Upper lobe of right lung (tissue), 1 donor: ENCODE measurements around the gene TAS2R43. TPM values are rescaled to one million over a fixed set of nuclear protein-coding genes. Genes with fewer than 3 reads are reported as not detected.

Source experiments
- ATAC-seq: fragments of 200-7000 bp; cut with Tn5 transposase; one replicate; pipeline ENCODE4 v1.9.1; 2020; ENCODE audit warnings: mild to moderate bottlenecking, moderate library complexity
- DNase-seq: peaks from one replicate; pipeline ENCODE4 v3.0.0-alpha.2; 2020
- H3K27ac ChIP-seq: fragments of 200-600 bp; one replicate; pipeline ENCODE4 v1.8.0; 2022
- H3K27me3 ChIP-seq: fragments of 200-600 bp; one replicate; pipeline ENCODE4 v1.8.0; 2022; ENCODE audit warnings: mild to moderate bottlenecking
- H3K36me3 ChIP-seq: fragments of 200-600 bp; one replicate; pipeline ENCODE4 v1.8.0; 2022
- H3K4me1 ChIP-seq: fragments of 200-600 bp; one replicate; pipeline ENCODE4 v1.8.0; 2022
- H3K4me3 ChIP-seq: fragments of 200-600 bp; one replicate; pipeline ENCODE4 v1.8.0; 2022; ENCODE audit warnings: mild to moderate bottlenecking
- H3K9me3 ChIP-seq: fragments of 200-600 bp; one replicate; pipeline ENCODE4 v1.8.0; 2022
- intact Hi-C: fragments of 100-400 bp; cut with DNase I; formaldehyde crosslinking; loops from one replicate; pipeline ENCODE4 v1.11.0; 2022
- long read RNA-seq: library from polyadenylated mRNA; unstranded; transcript quantifications from one replicate; pipeline ENCODE4 v2.0.0, GENCODE V29; 2021
- total RNA-seq: library from RNA; stranded (reverse); fragmentation: NEBNext Ultra II Directional; extraction: Animal tissue kit (Norgen Biotek cat#: 25700); gene quantifications from one replicate; pipeline ENCODE4 v1.2.1, GENCODE V29; 2021
- TF ChIP-seq, protein P1 (sequence below): fragments of 200-600 bp; IDR thresholded peaks from one replicate; pipeline ENCODE4 v1.8.0; 2022; ENCODE audit warnings: antibody characterized with exemption
- donor health status: DM: no; HTN: yes; CAD: no; lungs with severe emphysema.

Gene TAS2R43, protein sequence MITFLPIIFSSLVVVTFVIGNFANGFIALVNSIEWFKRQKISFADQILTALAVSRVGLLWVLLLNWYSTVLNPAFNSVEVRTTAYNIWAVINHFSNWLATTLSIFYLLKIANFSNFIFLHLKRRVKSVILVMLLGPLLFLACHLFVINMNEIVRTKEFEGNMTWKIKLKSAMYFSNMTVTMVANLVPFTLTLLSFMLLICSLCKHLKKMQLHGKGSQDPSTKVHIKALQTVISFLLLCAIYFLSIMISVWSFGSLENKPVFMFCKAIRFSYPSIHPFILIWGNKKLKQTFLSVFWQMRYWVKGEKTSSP
- total RNA-seq, result not detected
- long read RNA-seq, result 0 reads

DNA sequence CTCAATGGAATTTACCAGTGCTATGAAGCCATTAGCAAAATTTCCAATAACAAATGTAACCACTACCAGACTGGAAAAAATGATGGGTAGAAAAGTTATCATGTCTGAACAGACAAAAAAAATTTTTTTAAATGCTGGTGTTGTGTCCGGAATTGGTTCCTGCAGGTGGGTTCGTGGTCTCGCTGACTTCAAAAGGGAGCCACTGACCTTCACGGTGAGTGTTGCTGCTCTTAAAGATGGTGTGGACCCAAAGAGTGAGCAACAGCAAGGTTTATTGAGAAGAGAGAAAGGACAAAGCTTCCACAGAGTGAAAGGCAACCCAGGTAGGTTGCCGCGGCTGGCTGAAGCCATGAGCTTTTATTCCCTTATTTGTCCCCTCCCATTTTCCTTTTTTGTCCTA, at the start of gene TAS2R43:
TSS of gene TAS2R43 (minus strand) at position 186 of the 400 bp plus-strand sequence. CDS start at position 102, 84 bp downstream.
- TF ChIP-seq, protein P1, sequence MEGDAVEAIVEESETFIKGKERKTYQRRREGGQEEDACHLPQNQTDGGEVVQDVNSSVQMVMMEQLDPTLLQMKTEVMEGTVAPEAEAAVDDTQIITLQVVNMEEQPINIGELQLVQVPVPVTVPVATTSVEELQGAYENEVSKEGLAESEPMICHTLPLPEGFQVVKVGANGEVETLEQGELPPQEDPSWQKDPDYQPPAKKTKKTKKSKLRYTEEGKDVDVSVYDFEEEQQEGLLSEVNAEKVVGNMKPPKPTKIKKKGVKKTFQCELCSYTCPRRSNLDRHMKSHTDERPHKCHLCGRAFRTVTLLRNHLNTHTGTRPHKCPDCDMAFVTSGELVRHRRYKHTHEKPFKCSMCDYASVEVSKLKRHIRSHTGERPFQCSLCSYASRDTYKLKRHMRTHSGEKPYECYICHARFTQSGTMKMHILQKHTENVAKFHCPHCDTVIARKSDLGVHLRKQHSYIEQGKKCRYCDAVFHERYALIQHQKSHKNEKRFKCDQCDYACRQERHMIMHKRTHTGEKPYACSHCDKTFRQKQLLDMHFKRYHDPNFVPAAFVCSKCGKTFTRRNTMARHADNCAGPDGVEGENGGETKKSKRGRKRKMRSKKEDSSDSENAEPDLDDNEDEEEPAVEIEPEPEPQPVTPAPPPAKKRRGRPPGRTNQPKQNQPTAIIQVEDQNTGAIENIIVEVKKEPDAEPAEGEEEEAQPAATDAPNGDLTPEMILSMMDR, result no peak
- intact Hi-C loops, result no loop called here
- H3K27me3 ChIP-seq, result no peaks in the 10 kb centered on the region
- H3K4me3 ChIP-seq, result no peak within 1 kb of the TSS
- DNase-seq (no peak), ATAC-seq (no peak)
- H3K9me3 ChIP-seq, result no peaks in the 10 kb centered on the region
- H3K27ac ChIP-seq, result no peak within 1 kb of the TSS
- no peaks in the 10 kb centered on the region for H3K36me3 ChIP-seq
- no peaks in the 10 kb centered on the region for H3K4me1 ChIP-seq

DNA sequence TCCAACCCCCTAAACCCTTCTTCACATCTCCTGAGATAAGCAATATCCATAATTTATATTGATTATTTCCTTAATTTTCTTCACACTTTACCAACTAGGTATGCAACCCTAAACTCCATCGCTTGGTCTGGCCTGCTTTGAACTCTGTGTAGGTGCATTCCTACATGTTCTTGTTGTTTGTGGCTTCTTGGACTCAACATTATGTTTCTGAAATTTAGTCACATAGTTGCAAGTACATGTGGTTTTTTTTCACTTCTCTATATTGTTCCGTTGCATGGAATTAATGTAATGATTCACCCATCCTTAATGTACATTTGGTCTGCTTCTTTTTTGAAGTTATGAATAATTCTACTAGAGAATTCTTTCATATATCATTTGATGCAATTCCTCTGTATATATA, 44.0 kb upstream of the TAS2R43 start:
- ATAC-seq, result no peak
- DNase-seq, result no peak
- H3K4me1 ChIP-seq, result no peaks in the 10 kb centered on the region
- TF ChIP-seq, protein P1, result no peak
- intact Hi-C loops, result no loop called here
- H3K4me3 ChIP-seq, result no peak overlapping the region
- H3K27me3 ChIP-seq, result no peaks in the 10 kb centered on the region
- no peak overlapping the region for H3K27ac ChIP-seq
- no peaks in the 10 kb centered on the region for H3K9me3 ChIP-seq
- H3K36me3 ChIP-seq, result no peaks in the 10 kb centered on the region

DNA sequence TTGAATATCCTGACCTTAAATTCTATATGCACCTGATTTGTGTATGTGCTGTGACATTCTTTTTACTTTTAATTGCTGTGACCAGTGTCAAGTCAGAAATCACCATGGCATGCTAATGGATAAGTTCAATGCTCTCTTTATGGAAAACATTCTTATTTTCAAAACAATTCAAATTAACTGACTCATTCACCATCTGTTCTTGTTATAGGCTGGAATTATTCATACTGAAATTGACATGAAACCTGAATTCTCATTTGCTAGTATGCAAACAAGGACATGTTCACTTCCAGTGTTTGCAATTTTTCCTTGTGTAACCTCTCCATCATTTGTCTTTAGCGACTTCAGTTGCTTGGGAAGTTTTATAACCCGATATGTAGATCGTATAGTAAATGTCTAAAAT, 42.2 kb upstream of the TAS2R43 start, which contains the start of gene TAS2R30:
TSS of gene TAS2R30 (minus strand) at position 340 of the 400 bp plus-strand sequence. CDS start 400 bp downstream, outside the sequence.
- DNase-seq, result no peak
- no peak for ATAC-seq
- H3K36me3 ChIP-seq, result no peaks in the 10 kb centered on the region
- TF ChIP-seq, protein P1, result no peak
- H3K4me3 ChIP-seq, result no peak within 1 kb of the TSS
- no peak within 1 kb of the TSS for H3K27ac ChIP-seq
- H3K9me3 ChIP-seq, result no peaks in the 10 kb centered on the region
- no peaks in the 10 kb centered on the region for H3K4me1 ChIP-seq
- intact Hi-C loops, result no loop called here
- no peaks in the 10 kb centered on the region for H3K27me3 ChIP-seq

DNA sequence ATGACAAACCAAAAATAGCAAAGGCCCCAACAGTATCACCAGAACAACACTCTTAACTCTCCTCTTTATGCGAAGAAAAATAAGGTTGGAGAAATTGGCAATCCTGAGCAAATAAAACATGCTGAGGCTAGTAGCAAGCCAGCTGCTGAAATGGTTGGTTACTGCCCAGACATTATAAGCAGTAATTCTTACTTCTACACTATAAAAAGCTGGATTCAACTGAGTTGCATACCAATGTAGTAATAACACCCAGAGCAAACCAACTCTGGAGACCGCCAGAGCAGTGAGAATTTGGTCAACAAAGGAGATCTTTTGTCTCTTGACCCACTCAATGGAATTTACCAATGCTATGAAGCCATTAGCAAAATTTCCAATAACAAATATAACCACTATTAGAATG, 41.7 kb upstream of the TAS2R43 start:
- H3K36me3 ChIP-seq, result no peaks in the 10 kb centered on the region
- no peaks in the 10 kb centered on the region for H3K4me1 ChIP-seq
- no peaks in the 10 kb centered on the region for H3K9me3 ChIP-seq
- no peak for DNase-seq
- intact Hi-C loops, result no loop called here
- no peaks in the 10 kb centered on the region for H3K27me3 ChIP-seq
- no peak overlapping the region for H3K4me3 ChIP-seq
- no peak for ATAC-seq
- H3K27ac ChIP-seq, result no peak overlapping the region
- TF ChIP-seq, protein P1, result no peak

DNA sequence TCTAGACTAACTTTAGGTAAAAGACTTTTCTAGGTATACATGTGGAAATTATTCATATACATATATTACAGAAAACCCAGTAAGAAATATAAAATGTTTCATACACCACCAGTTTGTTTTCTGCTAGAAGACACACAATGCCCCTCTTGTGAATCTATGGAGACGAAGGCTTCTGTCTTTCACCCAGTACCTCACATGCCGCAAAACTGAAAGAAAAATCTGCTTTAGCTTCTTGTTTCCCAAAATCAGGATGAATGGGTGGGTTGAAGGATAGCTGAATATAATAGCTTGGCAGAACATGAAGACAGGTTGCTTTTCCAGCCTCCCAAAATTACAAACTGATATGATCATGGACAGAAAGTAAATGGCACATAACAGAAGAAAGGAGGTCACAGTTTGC, 41.0 kb upstream of the TAS2R43 start:
- DNase-seq (no peak), ATAC-seq (no peak)
- TF ChIP-seq, protein P1, result no peak
- Histone ChIP-seq H3K9me3 (no peaks in the 10 kb centered on the region), H3K4me3 (no peak overlapping the region), H3K4me1 (no peaks in the 10 kb centered on the region), H3K27me3 (no peaks in the 10 kb centered on the region), H3K36me3 (no peaks in the 10 kb centered on the region), H3K27ac (no peak overlapping the region)
- intact Hi-C loops, result no loop called here
